Measurements from ENCODE around the gene TANGO2.

TANGO2 gene

GRCh38 chr22:20060700-20061480, 40.0 kb downstream of the TANGO2 start:
- DNase-seq = no peak
- no peaks in the 10 kb centered on the region for H3K9me3 ChIP-seq
- no peaks in the 10 kb centered on the region for H3K27me3 ChIP-seq
- H3K4me3 ChIP-seq (ENCODE audit: low read depth, low read length) = no peak overlapping the region
- no peaks in the 10 kb centered on the region for H3K4me1 ChIP-seq
- no peak for TF ChIP-seq CTCF (IDR thresholded peaks at IDR 0.05; ENCODE audit: low read depth, low read length)
- no peaks in the 10 kb centered on the region; the same call in 1 of the 2 replicates for H3K36me3 ChIP-seq

GRCh38 chr22:20061481-20061861, 40.6 kb downstream of the TANGO2 start:
- DNase-seq = no peak

GRCh38 chr22:20062043-20062765, 41.3 kb downstream of the TANGO2 start:
- no peaks in the 10 kb centered on the region for H3K27me3 ChIP-seq
- no peaks in the 10 kb centered on the region; the same call in 1 of the 2 replicates for H3K36me3 ChIP-seq
- H3K9me3 ChIP-seq = no peaks in the 10 kb centered on the region
- H3K4me1 ChIP-seq = no peaks in the 10 kb centered on the region
- no peak for TF ChIP-seq CTCF (IDR thresholded peaks at IDR 0.05; ENCODE audit: low read depth, low read length)
- no peak overlapping the region for H3K4me3 ChIP-seq (ENCODE audit: low read depth, low read length)
- no peak for DNase-seq

More at GRCh38 chr22:20061481-20061861, 40.6 kb downstream of the TANGO2 start:
- H3K4me3 ChIP-seq (ENCODE audit: low read depth, low read length) = no peak overlapping the region
- TF ChIP-seq CTCF (IDR thresholded peaks at IDR 0.05; ENCODE audit: low read depth, low read length) = no peak
- H3K27me3 ChIP-seq = no peaks in the 10 kb centered on the region
- H3K36me3 ChIP-seq = no peaks in the 10 kb centered on the region; the same call in 1 of the 2 replicates
- no peaks in the 10 kb centered on the region for H3K9me3 ChIP-seq
- H3K4me1 ChIP-seq = no peaks in the 10 kb centered on the region

GRCh38 chr22:20062766-20063083, 41.8 kb downstream of the TANGO2 start:
- DNase-seq = no peak
- H3K4me3 ChIP-seq (ENCODE audit: low read depth, low read length) = no peak overlapping the region
- no peak for TF ChIP-seq CTCF (IDR thresholded peaks at IDR 0.05; ENCODE audit: low read depth, low read length)
- H3K36me3 ChIP-seq = no peaks in the 10 kb centered on the region
- no peaks in the 10 kb centered on the region for H3K9me3 ChIP-seq
- no peaks in the 10 kb centered on the region for H3K4me1 ChIP-seq
- H3K27me3 ChIP-seq = no peaks in the 10 kb centered on the region

GRCh38 chr22:20063271-20064139, 42.6 kb downstream of the TANGO2 start:
- Histone ChIP-seq H3K4me3 (ENCODE audit: low read depth, low read length) (no peak overlapping the region), H3K4me1 (no peaks in the 10 kb centered on the region), H3K27me3 (no peaks in the 10 kb centered on the region), H3K9me3 (no peaks in the 10 kb centered on the region), H3K36me3 (no peaks in the 10 kb centered on the region)
- peak; percentile 38; the same call in 1 of the 2 replicates for TF ChIP-seq CTCF (IDR thresholded peaks at IDR 0.05; ENCODE audit: low read depth, low read length)
- peak; percentile 75 for DNase-seq
